Stimulated activated naive CD8-positive, alpha-beta T cell treated with anti-CD3 and anti-CD28 coated beads, Interleukin-15, Interleukin-2, amounts not matched to agents 100 U/mL and 50 U/mL, for 24 hours (primary cell): ENCODE data around the gene ACBD4.
A peak's percentile ranks its signal among the peaks of the same experiment; 100 is the strongest.

Source experiments
- ATAC-seq: fragments of 150-1000 bp; cut with Tn5 transposase; one replicate; pipeline ENCODE4 v1.10.0; 2021
- DNase-seq: peaks from one replicate; pipeline ENCODE4 v3.0.0; 2021

Gene ACBD4

DNA sequence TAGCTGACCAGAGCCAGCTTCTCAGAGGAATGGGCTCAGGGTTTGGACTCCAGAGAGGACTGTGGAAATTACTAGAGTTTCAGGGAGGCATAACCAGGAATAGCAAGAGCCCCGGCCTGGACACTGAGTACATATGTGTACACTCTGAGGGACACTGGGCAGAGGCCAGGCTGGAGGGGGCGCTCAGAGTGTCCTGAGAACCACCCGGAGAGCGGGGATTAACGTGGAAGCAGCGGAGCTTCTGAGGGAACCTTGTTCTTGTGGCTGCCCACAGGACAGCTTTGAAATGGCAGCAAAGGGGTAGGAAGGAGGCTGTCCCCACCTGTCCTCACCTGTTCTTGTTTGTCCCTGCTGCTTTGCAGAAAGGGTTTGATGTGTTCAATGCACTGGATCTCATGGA, 31.0 kb upstream of the ACBD4 start:
- DNase-seq (no peak), ATAC-seq (peak; percentile 10)

DNA sequence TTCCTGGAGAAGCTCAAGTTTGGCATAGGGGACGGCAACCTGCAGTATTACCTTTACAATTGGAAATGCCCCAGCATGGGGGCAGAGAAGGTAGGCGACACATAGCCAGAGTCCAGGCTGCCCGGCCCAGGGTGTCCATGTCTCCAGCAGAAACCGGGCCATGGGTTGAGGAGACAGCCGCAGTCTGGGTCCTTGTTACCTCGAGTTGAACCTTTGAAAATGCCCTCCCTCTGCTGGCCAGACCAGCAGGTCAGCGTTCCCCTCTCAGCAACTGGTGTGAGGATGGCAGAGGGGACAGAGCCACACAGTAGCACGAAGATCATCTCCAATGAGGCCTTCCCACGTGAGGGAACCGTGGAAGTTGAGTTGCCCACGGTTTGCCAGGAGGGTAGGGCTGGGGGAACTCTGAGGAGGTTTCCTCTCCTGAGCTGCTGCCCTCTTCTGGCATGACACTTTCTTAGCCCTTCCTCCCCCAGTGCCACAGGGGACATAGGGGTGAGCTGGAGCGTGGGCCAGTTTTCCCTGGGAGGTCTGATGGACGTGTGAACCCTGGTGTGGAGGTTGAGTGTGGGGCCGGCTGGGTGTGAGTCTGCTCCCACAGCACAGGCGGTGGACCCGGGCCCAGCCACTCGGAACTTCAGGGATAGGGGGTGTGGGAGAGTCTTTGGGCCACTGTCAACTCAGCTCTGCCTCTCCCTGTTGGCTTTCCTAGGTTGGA, 30.4 kb upstream of the ACBD4 start:
- no peak for DNase-seq
- no peak for ATAC-seq

DNA sequence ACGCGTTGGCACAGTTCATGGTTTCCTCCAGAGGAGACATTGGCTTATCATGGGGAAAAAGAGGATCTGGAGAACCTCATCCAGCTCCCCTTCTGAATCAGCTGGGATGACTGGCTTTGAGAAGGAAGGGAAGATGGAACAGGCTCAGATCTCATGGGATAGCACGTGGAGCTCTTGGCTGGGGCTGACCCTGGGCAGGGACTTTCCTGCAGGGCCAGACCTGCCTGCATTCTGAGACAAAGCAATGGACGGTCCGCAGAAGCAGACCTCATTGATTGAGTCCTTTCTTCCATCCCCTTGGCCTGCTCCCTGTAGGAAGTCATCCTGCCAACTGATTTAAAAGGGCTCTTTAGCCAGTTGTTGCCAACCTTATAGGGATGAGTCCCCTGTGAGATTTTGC, 29.4 kb upstream of the ACBD4 start:
- no peak for DNase-seq
- no peak for ATAC-seq

DNA sequence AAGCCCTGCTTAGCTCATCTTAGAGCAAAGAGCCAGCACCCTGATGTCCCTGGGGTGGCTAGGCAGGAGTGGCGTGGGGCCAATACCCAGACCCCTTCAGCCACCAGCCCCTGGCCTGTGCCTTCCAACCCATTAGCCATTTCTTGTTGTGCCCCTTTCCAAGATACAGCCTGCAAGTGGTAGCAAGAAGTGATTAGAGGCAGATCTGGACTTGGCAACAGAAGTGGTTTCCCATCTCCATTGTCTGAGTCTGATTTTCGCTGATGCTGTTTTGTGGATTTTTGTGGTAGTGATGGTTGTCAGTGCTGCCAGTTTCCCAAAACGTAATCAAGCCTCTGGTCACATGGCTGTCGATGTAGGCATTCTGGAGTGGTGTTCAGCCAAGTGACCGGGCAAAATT, 28.9 kb upstream of the ACBD4 start:
- no peak for DNase-seq
- ATAC-seq: no peak

DNA sequence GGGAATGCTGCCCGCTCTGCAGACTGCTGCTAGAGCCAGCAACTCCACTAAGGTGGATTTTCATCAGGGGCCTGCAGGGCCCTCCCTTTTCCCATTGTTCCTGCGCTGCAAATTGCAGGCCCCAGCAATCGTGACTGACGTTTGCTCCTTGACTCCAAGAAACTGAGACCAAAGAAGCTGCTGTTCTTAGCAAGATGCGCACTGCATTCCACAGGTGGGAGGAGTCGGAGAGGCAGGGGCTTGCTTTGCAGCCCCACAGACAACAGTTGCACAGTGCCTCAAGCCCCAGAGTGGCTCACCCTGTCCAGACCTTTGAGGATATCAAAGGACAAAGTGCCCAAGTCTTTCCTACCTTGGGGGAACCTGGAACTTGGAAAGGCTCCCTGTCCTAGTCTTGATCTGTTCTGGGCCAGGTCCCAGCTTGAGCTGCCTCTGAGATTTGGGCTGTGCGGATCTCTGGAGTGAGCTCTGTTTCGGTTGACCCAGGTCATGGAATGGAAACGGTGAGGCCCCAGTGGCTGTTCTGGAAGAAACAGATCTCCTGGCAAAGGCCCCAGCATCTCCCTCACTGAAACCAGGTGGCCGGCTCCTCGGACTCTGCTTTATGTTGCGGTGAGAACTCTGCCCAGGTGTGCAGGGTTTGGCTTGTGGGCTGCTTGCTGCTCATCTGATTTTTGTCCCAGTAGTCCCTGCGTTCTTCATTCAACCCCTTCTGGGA, 28.0 kb upstream of the ACBD4 start:
- ATAC-seq: no peak

GRCh38 chr17:45108051-45108450, 27.4 kb upstream of the ACBD4 start:
- DNase-seq (no peak), ATAC-seq (no peak)

More for the DNA sequence above, 28.0 kb upstream of the ACBD4 start:
- DNase-seq: no peak

DNA sequence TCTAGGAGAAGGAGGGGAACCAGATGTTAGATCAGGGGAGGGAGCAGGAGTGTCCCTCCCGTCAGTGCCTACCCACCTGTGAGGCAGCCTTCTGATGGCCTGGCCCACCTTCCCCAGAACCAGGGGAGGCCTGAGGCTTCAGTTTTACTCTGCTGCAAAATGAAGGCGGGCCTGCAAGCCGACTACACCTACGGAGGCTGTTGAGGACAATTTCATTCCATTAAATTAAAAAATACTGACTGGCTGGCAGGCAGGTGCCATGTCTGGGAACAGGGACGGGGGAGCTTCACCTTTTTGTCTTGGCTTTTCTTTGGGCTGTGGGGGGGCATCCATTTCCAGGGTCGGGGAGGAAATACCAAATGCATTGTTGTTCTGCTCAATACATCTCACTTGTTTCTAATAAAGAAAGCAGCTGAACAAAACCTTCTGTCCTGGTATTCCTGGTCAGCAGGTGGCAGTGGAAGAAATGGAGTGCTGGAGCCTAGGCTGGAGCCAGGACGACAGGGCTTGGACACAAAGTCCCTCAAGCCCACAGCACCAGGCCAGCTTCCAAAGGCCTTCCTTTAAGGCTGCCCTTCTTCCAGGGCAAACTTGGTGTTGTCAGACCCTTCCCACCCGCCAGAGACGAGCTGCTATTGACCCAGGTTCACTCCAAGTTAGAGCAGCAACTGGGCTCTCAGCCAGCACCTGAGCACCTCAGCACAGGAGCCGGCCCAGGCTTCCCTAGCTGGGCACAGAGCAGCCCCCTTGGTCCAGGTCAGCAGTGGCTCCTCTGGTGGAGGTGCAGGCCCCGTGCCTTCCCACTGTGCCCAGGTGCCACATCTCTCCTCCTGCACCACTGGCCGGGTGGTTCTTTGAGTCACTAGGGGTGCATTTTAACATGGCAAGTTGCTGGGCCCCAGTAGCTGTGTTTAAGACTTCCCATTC, 26.6 kb upstream of the ACBD4 start:
- ATAC-seq: no peak
- no peak for DNase-seq

DNA sequence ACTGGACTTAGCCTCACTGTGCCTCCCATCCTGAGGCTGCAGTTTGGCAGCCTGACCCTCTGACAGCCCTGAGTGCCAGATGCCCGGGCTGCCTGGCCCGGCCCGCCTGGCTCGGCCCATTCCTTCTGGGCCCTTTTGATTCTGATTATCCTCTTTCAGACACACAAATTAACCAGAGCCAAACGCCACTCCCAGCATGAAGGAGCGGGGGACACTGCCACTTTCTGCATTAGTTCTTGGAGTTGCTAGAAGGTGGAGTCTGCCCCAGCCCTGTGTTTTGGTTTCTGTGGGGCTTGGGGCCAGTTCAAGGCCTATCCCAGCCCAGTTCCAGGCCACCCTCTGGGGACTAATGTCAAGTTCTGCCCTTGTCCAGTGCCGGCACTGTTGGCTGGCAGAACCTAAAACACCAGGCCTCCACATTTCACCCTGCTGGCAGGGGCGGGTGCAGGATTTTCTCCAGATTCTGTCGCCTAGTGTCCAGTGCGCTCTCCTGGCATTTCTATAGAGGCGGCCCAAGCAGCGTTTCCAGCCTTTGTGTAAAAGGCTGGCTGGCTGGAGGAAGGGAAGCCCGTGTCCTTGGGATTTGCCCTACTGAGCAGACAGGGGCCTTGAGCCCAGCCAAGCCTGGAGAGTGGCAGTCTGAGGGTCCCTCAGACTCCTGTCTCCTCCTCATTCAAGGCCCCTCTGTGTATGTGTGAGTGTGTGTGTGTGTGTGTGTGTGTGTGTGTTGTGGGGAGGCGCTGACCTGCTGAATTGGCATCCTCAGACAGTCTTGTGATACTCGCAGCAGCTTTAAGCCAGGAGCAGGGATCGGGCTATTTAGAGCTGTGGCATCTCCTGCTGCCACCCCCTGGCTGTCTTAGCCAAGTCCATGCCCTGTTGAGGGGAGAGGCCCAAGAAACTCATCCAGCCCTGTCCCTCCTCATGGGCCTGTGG, 24.5 kb upstream of the ACBD4 start:
- no peak for DNase-seq
- no peak for ATAC-seq

DNA sequence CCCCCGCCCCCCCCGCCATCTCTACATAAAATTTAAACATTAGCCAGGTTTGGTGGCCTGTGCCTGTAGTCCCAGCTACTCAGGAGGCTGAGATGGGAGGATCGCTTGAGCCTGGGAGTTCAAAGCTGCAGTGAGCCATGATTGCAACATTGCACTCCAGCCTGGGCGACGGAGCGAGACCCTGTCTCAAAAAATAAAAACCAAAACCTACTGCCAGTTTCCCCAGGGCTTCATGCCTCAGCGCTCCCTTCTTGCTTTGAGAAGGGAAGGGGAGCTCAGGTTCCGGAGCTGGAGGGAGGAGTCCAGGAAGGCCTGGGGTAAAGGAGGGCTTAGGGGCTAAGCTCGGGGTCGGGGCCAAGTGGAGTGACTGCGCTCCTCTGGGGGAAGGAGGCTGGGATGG, 23.6 kb upstream of the ACBD4 start:
- no peak for ATAC-seq
- DNase-seq: no peak

- no peak for ATAC-seq
- DNase-seq: no peak
Observed at GRCh38 chr17:45112559-45113423, 22.7 kb upstream of the ACBD4 start.

- DNase-seq (no peak), ATAC-seq (no peak)
Observed at GRCh38 chr17:45113424-45113754, 22.1 kb upstream of the ACBD4 start.

GRCh38 chr17:45114117-45114932, 21.2 kb upstream of the ACBD4 start:
- DNase-seq: no peak
- ATAC-seq: no peak

DNA sequence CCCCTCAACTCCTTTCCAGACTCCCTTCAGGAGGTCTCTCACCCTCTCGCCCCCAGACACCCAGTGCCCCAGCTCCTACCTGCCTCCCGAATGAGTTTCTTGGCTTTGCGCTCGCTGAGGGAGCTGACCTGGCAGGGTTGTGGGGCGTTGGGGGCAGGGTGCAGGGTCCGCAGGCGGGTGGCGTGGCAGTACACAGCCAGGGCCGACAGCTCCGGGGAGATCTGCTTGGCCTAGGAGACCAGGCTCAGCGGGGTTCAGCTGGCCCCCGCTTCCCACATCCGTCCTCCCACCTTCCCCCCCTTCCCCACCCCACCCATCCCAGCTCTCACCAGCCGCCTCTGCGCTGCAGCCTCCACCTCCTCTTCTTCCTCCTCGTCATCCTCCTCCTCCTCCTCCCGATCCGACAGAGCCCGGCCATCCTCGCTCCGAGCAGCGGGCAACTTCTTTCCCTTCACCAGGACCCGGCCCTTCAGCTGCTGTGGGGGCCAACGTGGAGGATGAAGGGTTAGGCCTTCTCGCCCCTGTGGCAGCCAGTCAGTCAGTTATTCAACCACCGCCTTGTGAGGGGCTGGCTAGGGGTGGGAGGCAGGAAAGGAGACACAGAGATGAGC, 20.4 kb upstream of the ACBD4 start:
- no peak for ATAC-seq

GRCh38 chr17:45115871-45116270, 19.6 kb upstream of the ACBD4 start:
- ATAC-seq (no peak), DNase-seq (no peak)

More for the DNA sequence above, 20.4 kb upstream of the ACBD4 start:
- DNase-seq: no peak

- ATAC-seq: no peak
Observed at GRCh38 chr17:45116434-45117016, 19.0 kb upstream of the ACBD4 start.

DNA sequence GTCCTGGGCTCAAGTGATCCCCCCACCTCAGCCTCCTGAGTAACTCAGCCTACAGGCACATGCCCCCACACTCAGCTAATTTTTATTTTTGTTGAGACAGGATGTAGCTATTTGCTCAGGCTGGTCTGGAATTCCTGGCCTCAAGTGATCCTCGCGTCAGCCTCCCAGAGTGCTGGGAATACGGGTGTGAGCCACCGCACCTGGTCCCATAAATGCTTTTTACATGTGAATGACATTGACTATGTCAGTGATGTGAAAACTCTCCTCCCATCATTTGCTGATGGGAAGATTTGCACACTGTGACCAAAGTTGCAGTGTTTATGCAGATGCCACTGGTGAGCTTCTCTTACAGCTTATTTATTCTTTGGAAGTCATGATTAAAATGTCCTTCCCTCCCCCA, 18.2 kb upstream of the ACBD4 start:
- DNase-seq (no peak), ATAC-seq (no peak)

More at GRCh38 chr17:45116434-45117016, 19.0 kb upstream of the ACBD4 start:
- DNase-seq: no peak

DNA sequence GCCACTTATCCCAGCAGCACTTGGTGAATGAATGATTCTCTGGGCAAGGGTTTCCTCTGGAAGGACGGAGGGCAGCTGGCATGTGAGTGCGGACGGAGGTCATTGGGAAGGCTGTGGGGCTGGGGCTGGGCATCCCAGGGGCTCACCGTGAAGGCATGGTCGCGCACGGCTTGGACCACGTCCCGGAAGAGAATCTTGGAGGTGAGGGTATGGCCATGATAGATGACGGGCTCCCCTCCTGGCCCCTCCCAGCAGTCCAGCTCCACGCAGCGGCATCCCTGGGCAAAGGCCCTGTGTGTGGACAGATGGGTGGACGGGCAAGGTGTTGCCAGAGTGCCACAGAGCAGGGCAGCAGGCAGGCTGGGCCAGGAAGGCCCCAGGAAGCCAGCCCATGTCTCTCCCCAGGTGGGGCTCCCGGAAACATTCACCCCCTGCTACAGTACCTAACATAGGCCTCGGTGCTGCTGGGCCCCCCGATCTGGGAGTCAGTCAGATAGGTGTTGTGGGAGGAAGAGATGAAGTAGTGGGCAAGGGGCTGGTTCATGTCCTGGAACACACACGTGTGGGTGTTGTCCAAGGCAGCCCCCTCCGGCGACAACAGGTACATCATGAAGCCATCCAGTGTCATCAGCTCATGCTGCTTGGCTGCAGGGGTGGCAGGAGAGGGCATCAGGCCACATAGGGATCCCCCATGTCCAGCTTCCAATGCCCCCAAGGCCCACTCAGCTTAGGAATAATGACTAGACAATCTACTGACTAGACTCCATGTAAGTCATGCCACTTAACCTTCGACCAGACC, 17.4 kb upstream of the ACBD4 start:
- ATAC-seq (no peak), DNase-seq (no peak)

DNA sequence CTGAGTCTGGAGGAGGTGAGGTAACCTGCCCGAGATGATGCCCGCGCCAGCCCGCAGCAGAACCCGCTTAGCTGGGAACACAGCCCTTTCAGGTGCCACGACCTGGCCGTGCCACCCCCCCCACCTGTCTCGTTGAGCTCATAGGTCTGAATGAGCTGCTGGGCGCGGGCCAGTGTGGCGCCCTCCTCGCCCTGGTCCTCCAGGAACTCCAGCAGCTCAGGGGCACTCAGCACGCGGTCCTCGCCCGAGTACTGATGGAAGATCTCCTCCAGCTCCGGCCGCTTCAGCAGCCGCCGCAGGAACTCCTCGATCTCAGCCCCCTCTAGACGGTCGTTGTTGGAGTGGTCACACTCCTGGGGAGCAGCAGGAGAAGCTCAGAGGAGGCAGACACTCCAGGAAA, 16.8 kb upstream of the ACBD4 start:
- DNase-seq (no peak), ATAC-seq (no peak)
